Neural cell (in vitro differentiated cells): Measurements from ENCODE around the gene B4GALT4. TPM values are rescaled to one million over a fixed set of nuclear protein-coding genes. Genes with fewer than 3 reads are reported as not detected.

ENCODE experiments used
- H2AFZ ChIP-seq: fragments of 200-600, 300-800 bp; sonication (generic), shearing (Covaris generic); 2 replicates; pipeline ENCODE4 v1.6.0; 2014; ENCODE audit warnings: low read depth, mild to moderate bottlenecking, antibody characterized with exemption, low read length, moderate library complexity
- H3F3A ChIP-seq: fragments of 200-600 bp; shearing (Covaris generic); 2 replicates; pipeline ENCODE4 v1.6.1; 2016; ENCODE audit warnings: mild to moderate bottlenecking, moderate library complexity, mixed read lengths, antibody characterized with exemption, low read length; ENCODE audit not compliant: insufficient read depth, poor library complexity, severe bottlenecking
- H3K27ac ChIP-seq: fragments of 200-600, 300-800 bp; sonication (generic), shearing (Covaris generic); 2 replicates; pipeline ENCODE4 v1.5.1; 2014; ENCODE audit warnings: mild to moderate bottlenecking, low read length, moderate library complexity
- H3K27me3 ChIP-seq: fragments of 300-800, 200-600 bp; sonication (generic), shearing (Covaris generic); 2 replicates; pipeline ENCODE4 v1.6.0; 2014; ENCODE audit warnings: mild to moderate bottlenecking, low read depth, low read length, moderate library complexity; ENCODE audit not compliant: insufficient read depth
- H3K36me3 ChIP-seq: fragments of 300-800, 200-600 bp; sonication (generic), shearing (Covaris generic); 2 replicates; pipeline ENCODE4 v1.5.1; 2014; ENCODE audit warnings: mild to moderate bottlenecking, antibody characterized with exemption, low read length, moderate library complexity; ENCODE audit not compliant: insufficient read depth
- H3K4me2 ChIP-seq: fragments of 300-800, 200-600 bp; sonication (generic), shearing (Covaris generic); 2 replicates; pipeline ENCODE4 v1.6.0; 2014; ENCODE audit warnings: mild to moderate bottlenecking, low read length
- H3K4me3 ChIP-seq: fragments of 300-800, 200-600 bp; sonication (generic), shearing (Covaris generic); 2 replicates; pipeline ENCODE4 v1.5.1; 2014; ENCODE audit warnings: mild to moderate bottlenecking, low read length, moderate library complexity
- H3K79me2 ChIP-seq: fragments of 200-600 bp; shearing (Covaris generic); replicated peaks from 2 replicates; pipeline ENCODE4 v1.6.0; 2014; ENCODE audit warnings: mild to moderate bottlenecking, low read length, moderate library complexity; ENCODE audit not compliant: insufficient read depth
- H3K9ac ChIP-seq: fragments of 300-800, 200-600 bp; sonication (generic), shearing (Covaris generic); 2 replicates; pipeline ENCODE4 v1.6.1; 2016; ENCODE audit warnings: mild to moderate bottlenecking, low read length, mixed read lengths
- H3K9me2 ChIP-seq: fragments of 200-600 bp; shearing (Covaris generic); 2 replicates; pipeline ENCODE4 v1.6.1; 2016; ENCODE audit warnings: mild to moderate bottlenecking, low read length, mixed read lengths; ENCODE audit not compliant: insufficient read depth
- H3K9me3 ChIP-seq: fragments of 200-600, 300-800 bp; sonication (generic), shearing (Covaris generic); 2 replicates; pipeline ENCODE4 v1.6.1; 2016; ENCODE audit warnings: mild to moderate bottlenecking, mixed run types, low read length, moderate library complexity, mixed read lengths
- H4K20me1 ChIP-seq: fragments of 200-600 bp; shearing (Covaris generic); 2 replicates; pipeline ENCODE4 v1.6.1; 2016; ENCODE audit warnings: mild to moderate bottlenecking, mixed run types; ENCODE audit not compliant: insufficient read depth
- EP300 ChIP-seq: fragments of 450-650 bp; conservative IDR thresholded peaks from 2 replicates; pipeline ENCODE4 v1.6.1; 2014; ENCODE audit warnings: antibody characterized with exemption, mild to moderate bottlenecking, moderate library complexity; ENCODE audit not compliant: poor library complexity, severe bottlenecking
- EZH2 ChIP-seq: fragments of 200-600, 300-800 bp; shearing (Covaris generic), sonication (generic); IDR thresholded peaks from 2 replicates; pipeline ENCODE4 v1.6.1; 2014; ENCODE audit warnings: antibody characterized with exemption, low read length, borderline replicate concordance, mild to moderate bottlenecking; ENCODE audit not compliant: insufficient read depth, poor library complexity, severe bottlenecking
- MXI1 ChIP-seq: fragments of 450-650 bp; conservative IDR thresholded peaks from 2 replicates; pipeline ENCODE4 v1.6.1; 2014; ENCODE audit warnings: antibody characterized with exemption, mild to moderate bottlenecking; ENCODE audit not compliant: poor library complexity, severe bottlenecking
- POLR2AphosphoS5 ChIP-seq: IDR thresholded peaks from 2 replicates; pipeline ENCODE4 v1.6.1; 2012
- RAD21 ChIP-seq: fragments of 450-650 bp; conservative IDR thresholded peaks from 2 replicates; pipeline ENCODE4 v1.6.1; 2014; ENCODE audit warnings: antibody characterized with exemption, mild to moderate bottlenecking, moderate library complexity
- SMC3 ChIP-seq: fragments of 450-650 bp; conservative IDR thresholded peaks from 2 replicates; pipeline ENCODE4 v1.6.1; 2014; ENCODE audit warnings: antibody characterized with exemption, mild to moderate bottlenecking, moderate library complexity; ENCODE audit not compliant: poor library complexity
- TAF1 ChIP-seq: IDR thresholded peaks from 2 replicates; pipeline ENCODE4 v1.6.1; 2012; ENCODE audit warnings: low read depth
- polyA plus RNA-seq: library from polyadenylated mRNA; depleted of rRNA; stranded (reverse); fragments of >200 nt; gene quantifications from 2 replicates; pipeline ENCODE4 v1.2.3, GENCODE V29; 2014
- TF ChIP-seq, protein P1 (sequence below): IDR thresholded peaks from 2 replicates; pipeline ENCODE4 v1.6.1; 2012; ENCODE audit warnings: borderline replicate concordance
- TF ChIP-seq, protein P2 (sequence below): fragments of 450-650 bp; IDR thresholded peaks from 2 replicates; pipeline ENCODE4 v1.5.1; 2014; ENCODE audit warnings: antibody characterized with exemption, mild to moderate bottlenecking, moderate library complexity; ENCODE audit not compliant: poor library complexity, severe bottlenecking

Gene B4GALT4
- polyA plus RNA-seq, 1 donor from 2014 or later, result 11.8 TPM

DNA sequence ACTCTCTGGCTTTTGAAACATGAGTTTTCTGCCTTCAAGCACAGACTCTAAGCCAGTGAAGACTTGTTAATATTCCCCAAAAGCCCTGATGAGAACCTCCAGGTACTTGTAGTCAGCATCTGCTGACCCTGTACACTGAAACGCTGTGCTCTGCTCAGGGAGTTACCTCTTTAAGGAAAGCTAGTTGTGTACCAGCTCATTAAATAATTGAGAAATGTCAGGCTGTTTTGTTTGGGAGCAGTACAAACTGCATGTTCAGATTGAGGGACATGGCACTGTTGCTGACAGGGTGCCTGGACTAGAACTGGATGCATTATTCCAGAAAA lies 45.6 kb downstream of the B4GALT4 start:
- Histone ChIP-seq H3K27me3 (no peaks in the 10 kb centered on the region), H3K9me3 (no peaks in the 10 kb centered on the region), H3K27ac (no peak overlapping the region), H4K20me1 (no peaks in the 10 kb centered on the region), H3K9me2 (no peaks in the 10 kb centered on the region), H3K4me2 (no peak overlapping the region), H3K9ac (no peak overlapping the region), H3F3A (no peaks in the 10 kb centered on the region), H2AFZ (no peak overlapping the region), H3K79me2 (no peaks in the 10 kb centered on the region), H3K36me3 (no peaks in the 10 kb centered on the region), H3K4me3 (no peak overlapping the region)
- TF ChIP-seq SMC3 (no peak), RAD21 (no peak), MXI1 (no peak), EP300 (no peak), POLR2AphosphoS5 (no peak)
- TF ChIP-seq, protein P1, sequence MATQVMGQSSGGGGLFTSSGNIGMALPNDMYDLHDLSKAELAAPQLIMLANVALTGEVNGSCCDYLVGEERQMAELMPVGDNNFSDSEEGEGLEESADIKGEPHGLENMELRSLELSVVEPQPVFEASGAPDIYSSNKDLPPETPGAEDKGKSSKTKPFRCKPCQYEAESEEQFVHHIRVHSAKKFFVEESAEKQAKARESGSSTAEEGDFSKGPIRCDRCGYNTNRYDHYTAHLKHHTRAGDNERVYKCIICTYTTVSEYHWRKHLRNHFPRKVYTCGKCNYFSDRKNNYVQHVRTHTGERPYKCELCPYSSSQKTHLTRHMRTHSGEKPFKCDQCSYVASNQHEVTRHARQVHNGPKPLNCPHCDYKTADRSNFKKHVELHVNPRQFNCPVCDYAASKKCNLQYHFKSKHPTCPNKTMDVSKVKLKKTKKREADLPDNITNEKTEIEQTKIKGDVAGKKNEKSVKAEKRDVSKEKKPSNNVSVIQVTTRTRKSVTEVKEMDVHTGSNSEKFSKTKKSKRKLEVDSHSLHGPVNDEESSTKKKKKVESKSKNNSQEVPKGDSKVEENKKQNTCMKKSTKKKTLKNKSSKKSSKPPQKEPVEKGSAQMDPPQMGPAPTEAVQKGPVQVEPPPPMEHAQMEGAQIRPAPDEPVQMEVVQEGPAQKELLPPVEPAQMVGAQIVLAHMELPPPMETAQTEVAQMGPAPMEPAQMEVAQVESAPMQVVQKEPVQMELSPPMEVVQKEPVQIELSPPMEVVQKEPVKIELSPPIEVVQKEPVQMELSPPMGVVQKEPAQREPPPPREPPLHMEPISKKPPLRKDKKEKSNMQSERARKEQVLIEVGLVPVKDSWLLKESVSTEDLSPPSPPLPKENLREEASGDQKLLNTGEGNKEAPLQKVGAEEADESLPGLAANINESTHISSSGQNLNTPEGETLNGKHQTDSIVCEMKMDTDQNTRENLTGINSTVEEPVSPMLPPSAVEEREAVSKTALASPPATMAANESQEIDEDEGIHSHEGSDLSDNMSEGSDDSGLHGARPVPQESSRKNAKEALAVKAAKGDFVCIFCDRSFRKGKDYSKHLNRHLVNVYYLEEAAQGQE, result no peak
- TF ChIP-seq, protein P2, sequence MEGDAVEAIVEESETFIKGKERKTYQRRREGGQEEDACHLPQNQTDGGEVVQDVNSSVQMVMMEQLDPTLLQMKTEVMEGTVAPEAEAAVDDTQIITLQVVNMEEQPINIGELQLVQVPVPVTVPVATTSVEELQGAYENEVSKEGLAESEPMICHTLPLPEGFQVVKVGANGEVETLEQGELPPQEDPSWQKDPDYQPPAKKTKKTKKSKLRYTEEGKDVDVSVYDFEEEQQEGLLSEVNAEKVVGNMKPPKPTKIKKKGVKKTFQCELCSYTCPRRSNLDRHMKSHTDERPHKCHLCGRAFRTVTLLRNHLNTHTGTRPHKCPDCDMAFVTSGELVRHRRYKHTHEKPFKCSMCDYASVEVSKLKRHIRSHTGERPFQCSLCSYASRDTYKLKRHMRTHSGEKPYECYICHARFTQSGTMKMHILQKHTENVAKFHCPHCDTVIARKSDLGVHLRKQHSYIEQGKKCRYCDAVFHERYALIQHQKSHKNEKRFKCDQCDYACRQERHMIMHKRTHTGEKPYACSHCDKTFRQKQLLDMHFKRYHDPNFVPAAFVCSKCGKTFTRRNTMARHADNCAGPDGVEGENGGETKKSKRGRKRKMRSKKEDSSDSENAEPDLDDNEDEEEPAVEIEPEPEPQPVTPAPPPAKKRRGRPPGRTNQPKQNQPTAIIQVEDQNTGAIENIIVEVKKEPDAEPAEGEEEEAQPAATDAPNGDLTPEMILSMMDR, result no peak

DNA sequence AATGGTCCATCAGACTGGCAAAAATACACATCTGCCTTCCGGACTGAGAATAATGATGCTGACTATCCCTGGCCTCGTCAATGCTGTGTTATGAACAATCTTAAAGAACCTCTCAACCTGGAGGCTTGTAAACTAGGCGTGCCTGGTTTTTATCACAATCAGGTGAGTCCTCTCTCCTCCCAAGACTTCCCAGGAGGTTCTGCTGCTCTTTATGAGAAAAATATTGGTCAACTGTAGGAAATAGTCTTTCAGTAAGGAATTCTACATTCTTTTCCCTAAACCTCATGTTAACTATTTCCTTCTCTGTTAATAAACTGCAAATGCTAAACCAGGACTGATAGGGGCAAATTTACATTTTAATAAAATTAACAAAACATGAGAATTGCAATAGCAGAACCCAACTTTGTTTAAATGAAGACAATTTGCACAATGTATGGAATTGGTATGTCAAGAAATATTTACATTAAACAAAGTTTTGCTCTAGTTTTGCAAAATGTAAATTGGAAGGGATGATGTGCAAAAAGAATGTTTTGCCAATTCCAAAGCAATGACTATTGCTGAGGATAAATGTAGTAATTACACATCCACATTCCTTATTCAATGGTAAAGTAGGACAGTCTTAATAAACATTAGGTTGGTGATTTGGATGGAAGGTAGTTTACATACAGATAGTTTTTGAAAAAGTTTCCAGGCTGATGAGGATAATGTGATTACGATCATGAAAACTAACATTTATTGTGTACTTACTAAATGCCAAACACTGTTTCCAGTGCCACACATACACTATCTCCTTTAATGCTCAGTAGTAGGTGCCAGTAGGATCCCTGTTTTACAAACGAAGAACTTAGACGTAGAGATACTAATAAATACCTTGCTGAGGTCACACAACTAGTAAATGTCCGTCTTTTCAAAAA lies 46.2 kb downstream of the B4GALT4 start:
- Histone ChIP-seq H3F3A (no peaks in the 10 kb centered on the region), H3K4me2 (no peak overlapping the region), H3K9me3 (no peaks in the 10 kb centered on the region), H3K9ac (no peak overlapping the region), H2AFZ (no peak overlapping the region), H4K20me1 (no peaks in the 10 kb centered on the region), H3K4me3 (no peak overlapping the region), H3K27ac (no peak overlapping the region), H3K79me2 (no peaks in the 10 kb centered on the region), H3K9me2 (no peaks in the 10 kb centered on the region), H3K27me3 (no peaks in the 10 kb centered on the region), H3K36me3 (no peaks in the 10 kb centered on the region)
- no peak for TF ChIP-seq SMC3
- TF ChIP-seq EP300, result no peak
- no peak for TF ChIP-seq MXI1
- TF ChIP-seq TAF1, result no peak
- no peak for TF ChIP-seq EZH2
- no peak for TF ChIP-seq POLR2AphosphoS5
